Spleen (tissue), 7 donors: ENCODE results near the gene EVA1C.

Experiments used
- POLR2A ChIP-seq, 3 donors: fragments of 450-650 bp; IDR thresholded peaks; one replicate each; pipeline ENCODE4 v1.5.1; 2017; ENCODE audit warnings: antibody characterized with exemption in 3 of 3, mild to moderate bottlenecking in 1 of 3
- POLR2AphosphoS5 ChIP-seq, 3 donors: sonication (generic); formaldehyde crosslinking; IDR thresholded peaks; one replicate each; pipeline ENCODE4 v1.5.1; 2017; ENCODE audit warnings: antibody characterized with exemption in 3 of 3
- TF ChIP-seq, protein P1 (sequence below), 11 experiments: fragments of 200-600 bp in 7 of 11; fragments of 450-650 bp in 4 of 11; sonication (generic) in 4 of 11; IDR thresholded peaks in 8 of 11; conservative IDR thresholded peaks in 3 of 11; 1 replicate in 7 of 11; 2 replicates in 4 of 11; pipeline versions ENCODE4 v1.4.0 to v1.8.0; 2016 to 2021; ENCODE audit warnings: antibody characterized with exemption in 11 of 11, inconsistent platforms in 4 of 11, mild to moderate bottlenecking in 1 of 11
- donor health status: DM: no; HTN: no; CAD: no; lungs with moderate emphysema.
- donor health status: DM: no; HTN: no; CAD: no.
- donor health status: DM: no; HTN: no; CAD: no.

DNA sequence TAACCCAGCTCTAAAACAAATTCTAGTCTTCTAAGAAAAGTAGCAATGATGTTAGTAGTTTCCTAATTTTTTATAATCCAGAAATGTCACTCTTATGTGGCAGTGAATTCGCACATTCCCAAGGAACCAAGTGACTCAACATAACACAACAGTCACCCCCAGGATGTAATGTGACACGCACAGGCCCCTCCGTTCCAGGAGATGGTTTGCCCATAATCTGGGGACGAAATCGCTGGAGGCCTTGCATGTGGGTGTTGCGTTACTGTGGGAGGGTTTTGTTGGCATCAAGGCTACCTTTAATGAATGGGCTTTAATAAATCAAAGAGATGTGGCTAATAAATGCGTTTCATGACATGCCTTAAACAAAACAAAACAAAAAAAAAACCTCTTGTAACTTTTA, 50.9 kb downstream of the EVA1C start:
- no peak for TF ChIP-seq POLR2AphosphoS5 (IDR thresholded peaks at IDR 0.05)
- TF ChIP-seq, protein P1, sequence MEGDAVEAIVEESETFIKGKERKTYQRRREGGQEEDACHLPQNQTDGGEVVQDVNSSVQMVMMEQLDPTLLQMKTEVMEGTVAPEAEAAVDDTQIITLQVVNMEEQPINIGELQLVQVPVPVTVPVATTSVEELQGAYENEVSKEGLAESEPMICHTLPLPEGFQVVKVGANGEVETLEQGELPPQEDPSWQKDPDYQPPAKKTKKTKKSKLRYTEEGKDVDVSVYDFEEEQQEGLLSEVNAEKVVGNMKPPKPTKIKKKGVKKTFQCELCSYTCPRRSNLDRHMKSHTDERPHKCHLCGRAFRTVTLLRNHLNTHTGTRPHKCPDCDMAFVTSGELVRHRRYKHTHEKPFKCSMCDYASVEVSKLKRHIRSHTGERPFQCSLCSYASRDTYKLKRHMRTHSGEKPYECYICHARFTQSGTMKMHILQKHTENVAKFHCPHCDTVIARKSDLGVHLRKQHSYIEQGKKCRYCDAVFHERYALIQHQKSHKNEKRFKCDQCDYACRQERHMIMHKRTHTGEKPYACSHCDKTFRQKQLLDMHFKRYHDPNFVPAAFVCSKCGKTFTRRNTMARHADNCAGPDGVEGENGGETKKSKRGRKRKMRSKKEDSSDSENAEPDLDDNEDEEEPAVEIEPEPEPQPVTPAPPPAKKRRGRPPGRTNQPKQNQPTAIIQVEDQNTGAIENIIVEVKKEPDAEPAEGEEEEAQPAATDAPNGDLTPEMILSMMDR (IDR thresholded peaks at IDR 0.05 in 8 of 11, conservative IDR thresholded peaks at IDR 0.05 in 3 of 11) = no peak
- no peak for TF ChIP-seq POLR2A (IDR thresholded peaks at IDR 0.05)
